ENCODE data around the gene DUSP5. TPM values are rescaled to one million over a fixed set of nuclear protein-coding genes. Genes with fewer than 3 reads are reported as not detected.

The DUSP5 gene
- polyA plus RNA-seq, 3 donors, result 2.0 to 65.3 (median 3.9) TPM

- TF ChIP-seq CTCF (IDR thresholded peaks at IDR 0.05), result no peak
- H3K27ac ChIP-seq (ENCODE audit: low read depth in 1 of 2, low read length in 2 of 2), result peak overlapping the region; percentile 72 to 89
- H3K36me3 Mint-ChIP-seq, result peaks cover 24 to 68% of the 10 kb centered on the region in 2 donors
- no peaks in the 10 kb centered on the region for H3K79me2 ChIP-seq (ENCODE audit: insufficient read depth, low read length)
- H3K9me3 ChIP-seq (replicated peaks in 1 of 2; ENCODE audit: control insufficient read depth in 1 of 2, insufficient read depth in 1 of 2, low read length in 2 of 2), result no peaks in the 10 kb centered on the region
- H4K20me1 ChIP-seq (ENCODE audit: insufficient read depth, low read length), result peaks cover 44% of the 10 kb centered on the region
- intact Hi-C loops (cut with micrococcal nuclease), result loop anchor here (5.0 to 10.0 kb wide), 3 partner anchors 33 to 429 kb away; no protein-coding TSS in a partner anchor
- H3K9me3 Mint-ChIP-seq, result peaks cover 0 to 5% (median 4%) of the 10 kb centered on the region in 7 donors
- H3K4me3 Mint-ChIP-seq, result peak overlapping the region in 1 of 2 donors; percentile 61
- WGBS (ENCODE audit: insufficient coverage), result 0% methylated on average over 1 of the region's 4 CpGs
- peaks cover 59 to 74% of the 10 kb centered on the region in 2 donors for H3K4me1 ChIP-seq (ENCODE audit: control insufficient read depth in 1 of 2, insufficient read depth in 2 of 2, low read length in 2 of 2)
- peak overlapping the region; percentile 93 to 97 (median 96) for H3K27ac Mint-ChIP-seq
- H2AFZ ChIP-seq (ENCODE audit: insufficient read depth, low read depth, low read length, poor library complexity, severe bottlenecking), result no peak overlapping the region
- DNase-seq, result peak; percentile 91 to 98 (median 97)
- peak overlapping the region; percentile 28 for H3K9ac ChIP-seq (ENCODE audit: insufficient read depth, low read length, poor library complexity, severe bottlenecking)
- H3K4me3 ChIP-seq (replicated peaks in 1 of 3; ENCODE audit: low read depth in 2 of 3, low read length in 3 of 3), result peak overlapping the region in 1 of 3 experiments; percentile 58
- peak overlapping the region; percentile 66 for H3K4me2 ChIP-seq (replicated peaks; ENCODE audit: extremely low read depth, low read length, poor library complexity, severe bottlenecking)
- peaks cover 83% of the 10 kb centered on the region for H3K4me1 Mint-ChIP-seq
- peaks cover 21 to 25% (median 24%) of the 10 kb centered on the region in 3 donors for H3K27me3 Mint-ChIP-seq (ENCODE audit: low read depth in 3 of 3)
- peaks cover 11 to 18% of the 10 kb centered on the region in 2 donors for H3K27me3 ChIP-seq (ENCODE audit: control insufficient read depth in 2 of 2, insufficient read depth in 2 of 2, low read length in 2 of 2)
- H3K36me3 ChIP-seq (replicated peaks in 1 of 2; ENCODE audit: control insufficient read depth in 1 of 2, insufficient read depth in 2 of 2, low read length in 2 of 2), result peaks cover 0 to 14% of the 10 kb centered on the region in 2 donors
Measured at GRCh38 chr10:110504111-110504735, 6.5 kb downstream of the DUSP5 start.

DNA sequence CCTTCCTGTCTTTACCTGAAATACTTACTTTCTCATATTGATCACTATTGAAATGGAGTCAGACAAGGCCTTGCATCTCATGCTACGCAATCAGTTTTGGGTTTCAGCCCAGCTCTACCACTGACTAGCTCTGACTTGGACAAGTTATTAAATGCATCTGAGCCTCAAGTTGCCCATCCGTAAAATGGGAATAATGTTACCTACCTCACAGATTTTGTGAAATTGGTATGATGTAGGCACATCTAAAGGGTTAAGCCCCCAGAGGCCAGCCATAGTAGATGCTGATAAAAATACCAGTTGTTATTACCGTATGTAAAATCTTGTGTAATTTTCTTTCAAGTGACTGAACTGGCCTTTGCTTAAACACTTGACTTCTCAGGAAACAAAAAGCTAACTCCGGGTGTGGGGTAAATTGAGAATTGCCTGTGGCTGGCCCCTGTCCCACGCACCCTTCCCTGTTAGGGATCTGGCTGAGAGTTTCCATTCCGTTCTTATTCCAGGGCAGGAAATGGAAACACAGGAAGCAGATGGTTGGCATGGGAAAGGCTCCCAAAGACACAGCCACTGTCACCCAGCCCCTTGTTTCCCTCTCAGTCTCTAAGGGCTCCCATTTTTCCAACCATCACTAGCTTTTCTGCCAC lies 7.5 kb downstream of the DUSP5 start:
- Histone ChIP-seq H3K36me3 (replicated peaks in 1 of 2; ENCODE audit: control insufficient read depth in 1 of 2, insufficient read depth in 2 of 2, low read length in 2 of 2) (peaks cover 0 to 21% of the 10 kb centered on the region in 2 donors), H3K27ac (ENCODE audit: low read depth in 1 of 2, low read length in 2 of 2) (no peak overlapping the region), H2AFZ (ENCODE audit: insufficient read depth, low read depth, low read length, poor library complexity, severe bottlenecking) (no peak overlapping the region), H3K4me1 (ENCODE audit: control insufficient read depth in 1 of 2, insufficient read depth in 2 of 2, low read length in 2 of 2) (peaks cover 56 to 67% of the 10 kb centered on the region in 2 donors), H3K27me3 (ENCODE audit: control insufficient read depth in 2 of 2, insufficient read depth in 2 of 2, low read length in 2 of 2) (peaks cover under 1 to 8% of the 10 kb centered on the region in 2 donors), H3K9ac (ENCODE audit: insufficient read depth, low read length, poor library complexity, severe bottlenecking) (no peak overlapping the region), H4K20me1 (ENCODE audit: insufficient read depth, low read length) (peaks cover 34% of the 10 kb centered on the region), H3K4me2 (replicated peaks; ENCODE audit: extremely low read depth, low read length, poor library complexity, severe bottlenecking) (no peak overlapping the region), H3K4me3 (replicated peaks in 1 of 3; ENCODE audit: low read depth in 2 of 3, low read length in 3 of 3) (no peak overlapping the region), H3K79me2 (ENCODE audit: insufficient read depth, low read length) (no peaks in the 10 kb centered on the region), H3K9me3 (replicated peaks in 1 of 2; ENCODE audit: control insufficient read depth in 1 of 2, insufficient read depth in 1 of 2, low read length in 2 of 2) (no peaks in the 10 kb centered on the region)
- TF ChIP-seq CTCF (IDR thresholded peaks at IDR 0.05), result no peak
- intact Hi-C loops (cut with micrococcal nuclease), result loop anchor here in 1 of 2 donors (10.0 kb wide), 1 partner anchor 430 kb away; no protein-coding TSS in a partner anchor
- peaks cover 11 to 15% (median 13%) of the 10 kb centered on the region in 3 donors for H3K27me3 Mint-ChIP-seq (ENCODE audit: low read depth in 3 of 3)
- H3K4me1 Mint-ChIP-seq, result peaks cover 74% of the 10 kb centered on the region
- 38% methylated on average over 3 of the region's 6 CpGs for WGBS (ENCODE audit: insufficient coverage)
- peak overlapping the region in 1 of 2 donors; percentile 9 for H3K4me3 Mint-ChIP-seq
- peaks cover 26 to 65% of the 10 kb centered on the region in 2 donors for H3K36me3 Mint-ChIP-seq
- H3K9me3 Mint-ChIP-seq, result peaks cover 0 to 2% (median 0%) of the 10 kb centered on the region in 7 donors
- DNase-seq, result no peak
- H3K27ac Mint-ChIP-seq, result peak overlapping the region; percentile 35 to 97 (median 94)
